Kidney (tissue), 14 donors: ENCODE measurements around the gene CLMN. TPM values are rescaled to one million over a fixed set of nuclear protein-coding genes. Genes with fewer than 3 reads are reported as not detected.

ENCODE experiments used
- DNase-seq, 5 donors: peaks; one replicate each; pipeline ENCODE4 v3.0.0-alpha.2; 2013 to 2020
- FAIRE-seq: peaks from 2 replicates; lab custom pipeline; 2012; peaks lifted over from hg19 to GRCh38; lab: Jason Lieb, UNC
- H3K27ac ChIP-seq, 2 donors: one replicate each; pipeline ENCODE4 v1.7.0; 2013; ENCODE audit warnings: low read depth in 2 of 2, low read length in 2 of 2, inconsistent platforms in 1 of 2
- H3K27me3 ChIP-seq: one replicate; pipeline ENCODE4 v1.7.1; 2013; ENCODE audit warnings: low read length, inconsistent platforms; ENCODE audit not compliant: control insufficient read depth, insufficient read depth
- H3K36me3 ChIP-seq, 3 donors: one replicate each; pipeline versions ENCODE4 v1.7.0 to v1.7.1; 2013; ENCODE audit warnings: low read length in 3 of 3, control low read depth in 1 of 3, inconsistent platforms in 1 of 3; ENCODE audit not compliant: insufficient read depth in 3 of 3, control insufficient read depth in 2 of 3
- H3K4me1 ChIP-seq, 3 donors: one replicate each; pipeline versions ENCODE4 v1.7.0 to v1.7.1; 2013; ENCODE audit warnings: low read length in 3 of 3, inconsistent platforms in 1 of 3, low read depth in 1 of 3; ENCODE audit not compliant: control insufficient read depth in 2 of 3, insufficient read depth in 2 of 3
- H3K4me3 ChIP-seq, 3 donors: one replicate each; pipeline versions ENCODE4 v1.7.0 to v1.8.1; 2013; ENCODE audit warnings: low read length in 3 of 3, control low read depth in 1 of 3, inconsistent platforms in 1 of 3
- H3K9ac ChIP-seq, 3 donors: one replicate each; pipeline versions ENCODE4 v1.7.0 to v1.7.1; 2013; ENCODE audit warnings: low read length in 3 of 3, control low read depth in 1 of 3, inconsistent platforms in 1 of 3
- H3K9me3 ChIP-seq, 3 donors: one replicate each; pipeline versions ENCODE4 v1.7.0 to v1.7.1; 2013; ENCODE audit warnings: low read length in 3 of 3, control low read depth in 1 of 3, inconsistent platforms in 1 of 3; ENCODE audit not compliant: control insufficient read depth in 2 of 3, insufficient read depth in 1 of 3
- CTCF ChIP-seq: IDR thresholded peaks from 3 replicates; pipeline ENCODE4 v1.5.1; 2012; ENCODE audit warnings: mild to moderate bottlenecking, moderate library complexity, borderline replicate concordance; ENCODE audit not compliant: insufficient read depth; ENCODE audit errors: extremely low read depth
- intact Hi-C: fragments of 100-400 bp; cut with DNase I; formaldehyde crosslinking; loops from one replicate; pipeline ENCODE4 v1.11.1; 2022
- polyA plus RNA-seq: library from polyadenylated mRNA; stranded (reverse); fragments of 350-450 nt; fragmentation: Illumina TruSeq; extraction: RNeasy Lipid Tissue Mini Kit (QIAGEN cat#74804); gene quantifications from one replicate; pipeline ENCODE4 v1.2.3, GENCODE V29; 2014; ENCODE audit warnings: low read depth, low replicate concordance; ENCODE audit not compliant: insufficient read depth
- total RNA-seq: library from RNA; stranded (reverse); fragmentation: NEBNext Ultra II Directional; extraction: Animal tissue kit (Norgen Biotek cat#: 25700); gene quantifications from one replicate; pipeline ENCODE4 v1.2.1, GENCODE V29; 2021
- donor health status: control.
- donor health status: control.
- donor health status: control.
- donor health status: control.
- donor health status: control.
- donor health status: DM: yes; HTN: yes; CAD: no.
- donor health status: Normal renal cell carcinoma (clear cell type).

The CLMN gene
- total and polyA plus RNA-seq, 2 donors from 2014 or later, result 33.1 to 151 TPM

GRCh38 chr14:95282354-95282985, 37.2 kb downstream of the CLMN start:
- intact Hi-C loops, result no loop called here
- no peak for TF ChIP-seq CTCF

GRCh38 chr14:95281560-95282176, 38.0 kb downstream of the CLMN start:
- Histone ChIP-seq H3K27ac (peak overlapping the region; percentile 34 to 60), H3K4me1 (peaks cover 0 to 8% (median 7%) of the 10 kb centered on the region in 3 donors), H3K36me3 (no peaks in the 10 kb centered on the region), H3K9me3 (no peaks in the 10 kb centered on the region), H3K27me3 (no peaks in the 10 kb centered on the region), H3K9ac (no peak overlapping the region), H3K4me3 (no peak overlapping the region)
- intact Hi-C loops, result no loop called here
- no peak for TF ChIP-seq CTCF
- peak in 1 of 5 donors; percentile 11 for DNase-seq
- no peak for FAIRE-seq

More at GRCh38 chr14:95282354-95282985, 37.2 kb downstream of the CLMN start:
- DNase-seq, result peak in 1 of 5 donors; percentile 24
- Histone ChIP-seq H3K27me3 (no peaks in the 10 kb centered on the region), H3K27ac (peak overlapping the region; percentile 34 to 60), H3K4me3 (no peak overlapping the region), H3K9ac (no peak overlapping the region), H3K36me3 (no peaks in the 10 kb centered on the region), H3K9me3 (no peaks in the 10 kb centered on the region), H3K4me1 (peaks cover 0 to 14% (median 8%) of the 10 kb centered on the region in 3 donors)
- no peak for FAIRE-seq

DNA sequence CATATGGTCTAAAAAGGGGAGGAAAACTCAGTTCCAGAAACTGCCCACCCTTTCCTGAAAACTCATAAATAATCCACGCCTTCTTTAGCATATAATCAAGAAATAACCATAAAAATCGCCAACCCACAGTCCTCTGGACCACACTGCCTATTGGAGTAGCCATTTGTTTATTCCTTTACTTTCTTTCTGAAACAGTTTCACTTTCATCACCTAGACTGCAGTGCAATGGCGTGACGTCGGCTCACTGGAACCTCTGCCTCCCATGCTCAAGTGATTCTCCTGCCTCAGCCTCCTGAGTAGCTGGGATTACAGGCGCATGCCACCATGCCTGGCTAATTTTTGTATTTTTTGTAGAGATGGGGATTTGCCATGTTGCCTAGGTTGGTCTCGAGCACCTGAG, 44.2 kb downstream of the CLMN start:
- intact Hi-C loops, result no loop called here
- Histone ChIP-seq H3K27me3 (no peaks in the 10 kb centered on the region), H3K27ac (no peak overlapping the region), H3K9ac (no peak overlapping the region), H3K4me3 (no peak overlapping the region), H3K9me3 (no peaks in the 10 kb centered on the region), H3K36me3 (no peaks in the 10 kb centered on the region), H3K4me1 (peaks cover 0 to 3% (median 0%) of the 10 kb centered on the region in 3 donors)
- FAIRE-seq (no peak), DNase-seq (no peak)
- no peak for TF ChIP-seq CTCF
